HTR-8/SVneo (cell line): ENCODE measurements around the gene ABCG4.
"Not testable (repeated sequence)": the region's sequence is repeated elsewhere in the genome, so short reads cannot be mapped to it uniquely, and the experiment has no call there.

Source experiments
- DNase-seq: peaks from one replicate; pipeline ENCODE4 v3.0.0; 2011; ENCODE audit warnings: low spot score, mixed read lengths; ENCODE audit not compliant: insufficient read length
- FAIRE-seq: peaks from 2 replicates; lab custom pipeline; 2011; peaks lifted over from hg19 to GRCh38; lab: Jason Lieb, UNC

Gene ABCG4

GRCh38 chr11:119201236-119201635 is 52.4 kb downstream of the ABCG4 start:
- FAIRE-seq, DNase-seq: not testable (repeated sequence)

- DNase-seq = no peak
- no peak for FAIRE-seq
These were observed 53.7 kb downstream of the ABCG4 start for GRCh38 chr11:119202554-119202953.

- DNase-seq = no peak
- FAIRE-seq = no peak
These were observed 55.2 kb downstream of the ABCG4 start for GRCh38 chr11:119204066-119204465.

GRCh38 chr11:119205080-119205479 is 56.2 kb downstream of the ABCG4 start:
- DNase-seq = no peak
- FAIRE-seq = no peak

- peak; percentile 96 for DNase-seq
- no peak for FAIRE-seq
These were observed 57.0 kb downstream of the ABCG4 start, which contains the start of gene CBL for GRCh38 chr11:119205574-119206510. CBL (plus strand) TSS chr11:119206339; CDS start chr11:119206418, 79 bp downstream.

- DNase-seq (no peak), FAIRE-seq (peak; percentile 28)
These were observed 57.9 kb downstream of the ABCG4 start for GRCh38 chr11:119206511-119207414.

GRCh38 chr11:119207415-119207960 is 58.6 kb downstream of the ABCG4 start:
- DNase-seq (no peak), FAIRE-seq (no peak)

GRCh38 chr11:119209186-119209585 is 60.3 kb downstream of the ABCG4 start:
- DNase-seq = no peak
- no peak for FAIRE-seq

GRCh38 chr11:119210050-119210449 is 61.2 kb downstream of the ABCG4 start:
- no peak for FAIRE-seq
- no peak for DNase-seq
